Right lobe of liver (tissue), 6 donors: Measurements from ENCODE around the gene PHLDB2. TPM values are rescaled to one million over a fixed set of nuclear protein-coding genes. Genes with fewer than 3 reads are reported as not detected.

Experiments
- ATAC-seq, 4 donors: fragments of 200-7000 bp; cut with Tn5 transposase; one replicate each; pipeline ENCODE4 v1.9.1; 2020; ENCODE audit warnings: mild to moderate bottlenecking in 4 of 4, moderate library complexity in 4 of 4
- DNase-seq, 3 donors: peaks; one replicate each; pipeline ENCODE4 v3.0.0-alpha.2; 2020
- H3K27ac ChIP-seq, 3 donors: fragments of 200-600 bp; one replicate each; pipeline ENCODE4 v1.8.0; 2022
- H3K27me3 ChIP-seq, 2 donors: fragments of 200-600 bp; one replicate each; pipeline ENCODE4 v1.8.0; 2022
- H3K36me3 ChIP-seq, 4 donors: fragments of 200-600 bp; sonication (generic) in 1 of 4; one replicate each; pipeline versions ENCODE4 v1.5.1 to v1.8.0; 2017 to 2022; ENCODE audit warnings: control low read depth in 1 of 4
- H3K4me1 ChIP-seq, 4 donors: fragments of 200-600 bp; sonication (generic) in 1 of 4; one replicate each; pipeline versions ENCODE4 v1.5.1 to v1.8.0; 2017 to 2022; ENCODE audit warnings: control low read depth in 1 of 4
- H3K4me3 ChIP-seq, 3 donors: fragments of 200-600 bp; one replicate each; pipeline ENCODE4 v1.8.0; 2022
- H3K9me3 ChIP-seq, 4 donors: fragments of 200-600 bp; sonication (generic) in 1 of 4; one replicate each; pipeline versions ENCODE4 v1.5.1 to v1.8.0; 2017 to 2022; ENCODE audit warnings: control low read depth in 1 of 4
- POLR2A ChIP-seq: fragments of 450-650 bp; IDR thresholded peaks from one replicate; pipeline ENCODE4 v1.6.1; 2017; ENCODE audit warnings: antibody characterized with exemption, mild to moderate bottlenecking
- WGBS: methylation state at CpG from one replicate; pipeline ENCODE4 v1.1.6; 2018; ENCODE audit warnings: low coverage, low lambda C conversion rate; ENCODE audit not compliant: insufficient coverage; ENCODE audit errors: missing lambda C conversion rate; 5-methylcytosine and 5-hydroxymethylcytosine counted together
- intact Hi-C, 2 donors: fragments of 100-400 bp; cut with DNase I; formaldehyde crosslinking; loops; one replicate each; pipeline versions ENCODE4 v1.11.2 to v1.14.1; 2022
- total RNA-seq, 6 experiments: library from RNA; depleted of rRNA in 2 of 6; stranded (reverse); fragments of >200 nt in 2 of 6; fragmentation: NEBNext Ultra II Directional in 3 of 6; extraction: Animal tissue kit (Norgen Biotek cat#: 25700) in 3 of 6; gene quantifications; one replicate each; pipeline versions ENCODE4 v1.1.0 to v1.2.4, GENCODE V29; 2016 to 2023
- TF ChIP-seq, protein P1 (sequence below), 4 donors: fragments of 200-600 bp in 3 of 4; fragments of 450-650 bp in 1 of 4; IDR thresholded peaks; one replicate each; pipeline versions ENCODE4 v1.5.1 to v1.8.0; 2016 to 2022; ENCODE audit warnings: antibody characterized with exemption in 4 of 4, mild to moderate bottlenecking in 2 of 4
- donor health status: DM: no; HTN: yes; CAD: no.
- donor health status: DM: no; HTN: no; CAD: no.
- donor health status: DM: no; HTN: no; CAD: no.
- donor health status: DM: no; HTN: yes; CAD: no.
- donor health status: DM: no; HTN: yes; CAD: no.

Gene PHLDB2
- total RNA-seq, 6 experiments from 2014 or later, result 21.9 to 40.6 (median 31.2) TPM

DNA sequence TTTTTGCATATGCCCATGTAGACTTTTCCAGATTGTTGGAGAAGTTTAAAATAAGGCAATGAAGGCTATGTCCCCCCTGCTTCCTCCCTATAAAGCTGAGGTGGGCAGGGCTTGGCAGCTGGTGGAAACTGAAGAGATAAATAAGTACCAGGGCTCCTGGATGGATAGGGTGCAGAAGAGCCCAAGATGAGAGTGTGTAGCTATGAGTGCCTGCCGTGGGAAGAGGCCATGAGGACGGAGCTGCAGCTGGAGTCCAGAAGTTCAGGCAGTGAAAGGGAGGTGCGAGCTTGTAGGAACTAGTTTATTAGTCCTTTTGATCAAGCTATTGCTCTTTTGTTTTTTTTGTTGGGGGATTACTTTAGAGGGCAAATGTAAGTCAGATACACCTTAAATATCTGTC lies 52.4 kb downstream of the PHLDB2 start:
- no peak for DNase-seq
- ATAC-seq, result no peak
- 79% methylated on average over 3 of the region's 3 CpGs for WGBS
- no peak overlapping the region for H3K4me3 ChIP-seq
- no peak for TF ChIP-seq POLR2A
- TF ChIP-seq, protein P1, sequence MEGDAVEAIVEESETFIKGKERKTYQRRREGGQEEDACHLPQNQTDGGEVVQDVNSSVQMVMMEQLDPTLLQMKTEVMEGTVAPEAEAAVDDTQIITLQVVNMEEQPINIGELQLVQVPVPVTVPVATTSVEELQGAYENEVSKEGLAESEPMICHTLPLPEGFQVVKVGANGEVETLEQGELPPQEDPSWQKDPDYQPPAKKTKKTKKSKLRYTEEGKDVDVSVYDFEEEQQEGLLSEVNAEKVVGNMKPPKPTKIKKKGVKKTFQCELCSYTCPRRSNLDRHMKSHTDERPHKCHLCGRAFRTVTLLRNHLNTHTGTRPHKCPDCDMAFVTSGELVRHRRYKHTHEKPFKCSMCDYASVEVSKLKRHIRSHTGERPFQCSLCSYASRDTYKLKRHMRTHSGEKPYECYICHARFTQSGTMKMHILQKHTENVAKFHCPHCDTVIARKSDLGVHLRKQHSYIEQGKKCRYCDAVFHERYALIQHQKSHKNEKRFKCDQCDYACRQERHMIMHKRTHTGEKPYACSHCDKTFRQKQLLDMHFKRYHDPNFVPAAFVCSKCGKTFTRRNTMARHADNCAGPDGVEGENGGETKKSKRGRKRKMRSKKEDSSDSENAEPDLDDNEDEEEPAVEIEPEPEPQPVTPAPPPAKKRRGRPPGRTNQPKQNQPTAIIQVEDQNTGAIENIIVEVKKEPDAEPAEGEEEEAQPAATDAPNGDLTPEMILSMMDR (IDR thresholded peaks at IDR 0.05), result no peak
- intact Hi-C loops, result no loop called here
- H3K4me1 ChIP-seq, result peaks cover 0 to 7% (median 0%) of the 10 kb centered on the region in 4 donors
- no peak overlapping the region for H3K27ac ChIP-seq
- H3K36me3 ChIP-seq, result peaks cover 0 to 31% (median 0%) of the 10 kb centered on the region in 4 donors
- H3K27me3 ChIP-seq, result no peaks in the 10 kb centered on the region
- no peaks in the 10 kb centered on the region for H3K9me3 ChIP-seq

DNA sequence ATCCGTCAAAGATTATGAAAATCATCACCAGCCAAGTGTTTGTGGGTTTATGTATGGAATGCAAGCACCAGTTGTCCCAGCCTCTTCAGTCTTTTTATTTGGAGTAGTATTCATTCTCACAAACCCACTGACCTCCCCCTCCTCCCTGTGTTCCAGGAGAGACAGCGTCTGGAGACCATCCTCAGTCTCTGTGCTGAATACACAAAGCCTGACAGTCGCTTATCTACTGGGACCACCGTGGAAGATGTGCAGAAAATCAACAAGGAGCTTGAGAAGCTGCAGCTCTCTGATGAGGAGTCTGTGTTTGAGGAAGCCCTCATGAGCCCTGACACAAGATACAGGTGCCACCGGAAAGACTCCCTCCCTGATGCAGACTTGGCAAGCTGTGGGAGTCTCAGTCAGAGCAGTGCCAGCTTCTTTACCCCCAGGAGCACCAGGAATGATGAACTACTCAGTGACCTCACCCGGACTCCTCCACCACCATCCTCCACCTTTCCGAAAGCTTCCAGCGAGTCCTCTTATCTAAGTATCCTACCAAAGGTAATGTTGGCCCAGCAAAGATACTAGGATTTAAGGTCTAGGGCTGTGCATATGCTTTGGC lies 54.2 kb downstream of the PHLDB2 start:
- intact Hi-C loops, result no loop called here
- 82% methylated on average over 7 of the region's 8 CpGs for WGBS
- ATAC-seq, result no peak

DNA sequence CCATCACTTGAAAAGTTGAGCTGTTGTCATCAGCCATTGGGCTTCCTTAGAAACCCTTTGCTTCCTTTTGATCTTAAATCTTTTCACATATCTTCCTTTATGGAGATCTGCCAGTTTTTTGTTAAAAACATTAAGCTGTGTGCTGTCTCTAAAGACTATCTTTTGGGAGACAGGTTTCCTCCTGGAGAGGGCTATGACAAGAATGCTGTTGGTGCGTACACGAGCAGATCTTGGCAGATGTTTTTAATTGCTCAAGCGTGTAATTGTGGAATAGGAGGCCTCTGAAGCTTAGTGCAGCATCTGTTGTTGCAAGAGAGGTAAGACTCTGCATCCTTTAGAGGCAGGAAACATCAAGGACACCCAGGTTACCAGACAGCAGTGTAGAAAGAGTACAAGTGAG lies 56.8 kb downstream of the PHLDB2 start:
- peaks cover 0 to 53% (median 0%) of the 10 kb centered on the region in 4 donors for H3K36me3 ChIP-seq
- H3K4me3 ChIP-seq, result no peak overlapping the region
- DNase-seq (no peak), ATAC-seq (peak in 1 of 4 donors; percentile 46)
- peaks cover 0 to 8% (median 3%) of the 10 kb centered on the region in 4 donors for H3K4me1 ChIP-seq
- no peak for TF ChIP-seq POLR2A
- H3K9me3 ChIP-seq, result no peaks in the 10 kb centered on the region
- H3K27ac ChIP-seq, result no peak overlapping the region
- 46% methylated on average over 3 of the region's 3 CpGs for WGBS
- intact Hi-C loops, result no loop called here
- H3K27me3 ChIP-seq, result no peaks in the 10 kb centered on the region

More for the DNA sequence above, 54.2 kb downstream of the PHLDB2 start:
- TF ChIP-seq POLR2A, result no peak
- TF ChIP-seq, protein P1 (IDR thresholded peaks at IDR 0.05), result no peak
- Histone ChIP-seq H3K4me3 (no peak overlapping the region), H3K27me3 (no peaks in the 10 kb centered on the region), H3K9me3 (no peaks in the 10 kb centered on the region), H3K4me1 (peaks cover 0 to 5% (median 0%) of the 10 kb centered on the region in 4 donors), H3K36me3 (peaks cover 0 to 36% (median 0%) of the 10 kb centered on the region in 4 donors), H3K27ac (no peak overlapping the region)
- DNase-seq, result no peak

DNA sequence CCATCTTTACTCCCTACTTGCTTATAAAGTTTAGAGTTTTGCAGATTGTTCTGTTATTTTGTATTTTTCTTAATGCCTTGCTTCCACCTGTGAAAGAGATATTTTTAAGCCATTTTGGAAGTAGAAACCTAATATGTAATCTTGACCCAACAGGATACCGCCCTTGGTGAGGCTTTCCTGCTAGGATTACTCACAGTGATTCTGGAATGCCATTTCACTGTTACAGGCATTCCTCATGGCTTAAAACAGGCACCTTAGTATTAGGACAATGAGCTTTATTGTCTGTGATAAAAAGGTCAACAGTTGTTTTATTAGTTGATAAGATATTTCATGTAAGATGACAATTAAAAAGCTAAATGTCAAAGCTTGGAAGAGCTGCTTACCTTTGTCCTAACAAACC lies 58.2 kb downstream of the PHLDB2 start:
- peak in 2 of 4 donors; percentile 30 to 45 for ATAC-seq
- peaks cover 0 to 54% (median 0%) of the 10 kb centered on the region in 4 donors for H3K36me3 ChIP-seq
- peaks cover 0 to 8% (median 3%) of the 10 kb centered on the region in 4 donors for H3K4me1 ChIP-seq
- DNase-seq, result no peak
- no peak overlapping the region for H3K27ac ChIP-seq
- H3K27me3 ChIP-seq, result no peaks in the 10 kb centered on the region
- WGBS, result 64% methylated on average over 1 of the region's 1 CpG
- no peaks in the 10 kb centered on the region for H3K9me3 ChIP-seq
- intact Hi-C loops, result no loop called here
- no peak overlapping the region for H3K4me3 ChIP-seq
- no peak for TF ChIP-seq POLR2A
- TF ChIP-seq, protein P1 (IDR thresholded peaks at IDR 0.05), result no peak

DNA sequence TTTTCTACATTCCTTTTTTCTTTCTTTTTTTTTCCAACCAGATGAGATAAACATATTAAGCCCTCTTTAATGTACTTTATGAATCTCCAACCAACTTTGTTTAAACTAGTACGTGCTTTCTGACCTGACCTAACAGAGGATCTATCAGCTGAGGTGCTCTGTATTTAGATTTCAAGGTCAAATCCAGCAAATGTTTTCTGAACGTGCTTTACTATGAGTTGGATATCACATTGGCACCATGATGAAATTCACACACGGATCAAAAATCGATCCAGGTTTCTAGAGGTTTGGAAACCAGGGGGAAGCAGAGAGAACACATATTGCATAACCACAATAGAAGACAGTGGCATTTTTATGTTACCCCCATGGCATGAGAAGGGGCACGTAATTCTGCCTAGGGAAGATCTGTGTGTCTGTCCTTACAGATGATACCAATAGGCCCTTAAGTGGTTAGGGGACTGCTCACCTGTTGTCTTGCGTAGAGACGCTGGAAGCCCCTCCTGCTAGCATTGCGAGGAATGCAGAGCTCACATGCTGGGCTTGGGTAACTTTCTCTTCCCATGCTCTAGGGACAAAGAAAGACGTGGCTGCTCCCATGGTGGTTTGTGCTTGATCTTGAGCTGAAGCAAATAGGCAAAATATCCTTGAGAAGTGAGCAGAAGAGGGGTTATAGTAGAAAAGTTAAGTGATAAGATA lies 60.5 kb downstream of the PHLDB2 start:
- no peak for TF ChIP-seq POLR2A
- TF ChIP-seq, protein P1 (IDR thresholded peaks at IDR 0.05), result no peak
- no peak overlapping the region for H3K4me3 ChIP-seq
- DNase-seq (no peak), ATAC-seq (peak; percentile 24 to 62 (median 33))
- 44% methylated on average over 6 of the region's 9 CpGs for WGBS
- H3K4me1 ChIP-seq, result peaks cover 0 to 14% (median 7%) of the 10 kb centered on the region in 4 donors
- peaks cover 0 to 46% (median 0%) of the 10 kb centered on the region in 4 donors for H3K36me3 ChIP-seq
- no peaks in the 10 kb centered on the region for H3K27me3 ChIP-seq
- H3K9me3 ChIP-seq, result no peaks in the 10 kb centered on the region
- intact Hi-C loops, result no loop called here
- H3K27ac ChIP-seq, result peak overlapping the region in 1 of 3 donors; percentile 9
